K562 (cell line): ENCODE results near the gene CLCN4. TPM values are rescaled to one million over a fixed set of nuclear protein-coding genes. Genes with fewer than 3 reads are reported as not detected.
A peak's percentile ranks its signal among the peaks of the same experiment; 100 is the strongest.

Source experiments
- BRCA1 ChIP-seq, 2 experiments: fragments of 450-650 bp in 1 of 2; sonication (generic) in 1 of 2; formaldehyde crosslinking in 1 of 2; IDR thresholded peaks; 2 replicates each; pipeline versions ENCODE4 v1.5.0 to v1.6.1; 2017 to 2020; ENCODE audit warnings: mild to moderate bottlenecking in 1 of 2, missing genetic modification reagents in 1 of 2
- CSDE1 ChIP-seq, 2 experiments: fragments of 450-650 bp; IDR thresholded peaks; 2 replicates each; pipeline ENCODE4 v1.6.1; 2016; ENCODE audit warnings: mild to moderate bottlenecking in 1 of 2
- DDX20 ChIP-seq: fragments of 450-650 bp; IDR thresholded peaks from 2 replicates; pipeline ENCODE4 v1.6.1; 2016; ENCODE audit warnings: missing genetic modification characterization, low read depth, mild to moderate bottlenecking, missing compliant biosample characterization, moderate library complexity
- EP300 ChIP-seq: IDR thresholded peaks from 2 replicates; pipeline ENCODE4 v1.6.1; 2012; ENCODE audit warnings: low read length, improper control_type of control experiment
- FOXP1 ChIP-seq: sonication (generic); formaldehyde crosslinking; IDR thresholded peaks from 2 replicates; pipeline ENCODE4 v1.8.0; 2022; ENCODE audit warnings: mild to moderate bottlenecking, missing genetic modification reagents
- GATA2 ChIP-seq: sonication (generic); formaldehyde crosslinking; IDR thresholded peaks from 2 replicates; pipeline ENCODE4 v1.4.0; 2020; ENCODE audit warnings: mild to moderate bottlenecking, missing genetic modification reagents
- HDAC3 ChIP-seq: fragments of 450-650 bp; IDR thresholded peaks from 2 replicates; pipeline ENCODE4 v1.6.1; 2018; ENCODE audit warnings: borderline replicate concordance, mild to moderate bottlenecking, moderate library complexity; ENCODE audit not compliant: partially characterized antibody
- HOXB6 ChIP-seq: fragments of 250-450 bp; sonication (Bioruptor Pico); IDR thresholded peaks from 2 replicates; pipeline ENCODE4 v1.5.1; 2022; ENCODE audit warnings: mild to moderate bottlenecking, borderline replicate concordance
- HSF4 ChIP-seq: fragments of 250-450 bp; sonication (Bioruptor Pico); IDR thresholded peaks from 2 replicates; pipeline ENCODE4 v2.1.2; 2022; ENCODE audit warnings: mild to moderate bottlenecking, moderate library complexity, borderline replicate concordance
- JUND ChIP-seq, 2 experiments: IDR thresholded peaks; 2 replicates in 1 of 2; 3 replicates in 1 of 2; pipeline ENCODE4 v1.6.1; 2011; ENCODE audit warnings: borderline replicate concordance in 2 of 2, low read depth in 2 of 2, low read length in 2 of 2, improper control_type of control experiment in 1 of 2, missing biosample characterization in 1 of 2, missing genetic modification characterization in 1 of 2, missing genetic modification reagents in 1 of 2
- L3MBTL2 ChIP-seq: fragments of 450-650 bp; IDR thresholded peaks from 2 replicates; pipeline ENCODE4 v1.6.1; 2016; ENCODE audit warnings: mild to moderate bottlenecking, moderate library complexity
- MAFG ChIP-seq: fragments of 450-650 bp; conservative IDR thresholded peaks from 2 replicates; pipeline ENCODE4 v1.6.1; 2016; ENCODE audit warnings: missing genetic modification characterization, missing compliant biosample characterization
- MTA2 ChIP-seq: fragments of 450-650 bp; IDR thresholded peaks from 2 replicates; pipeline ENCODE4 v1.6.1; 2016; ENCODE audit warnings: low read depth
- MTA3 ChIP-seq: fragments of 450-650 bp; formaldehyde crosslinking; IDR thresholded peaks from 2 replicates; pipeline ENCODE4 v1.6.1; 2017; ENCODE audit warnings: mild to moderate bottlenecking, borderline replicate concordance
- POLR2AphosphoS5 ChIP-seq: IDR thresholded peaks from 2 replicates; pipeline ENCODE4 v1.6.1; 2011; ENCODE audit warnings: mild to moderate bottlenecking, low read depth, low read length, moderate library complexity; ENCODE audit not compliant: control insufficient read depth, insufficient read depth
- PURB ChIP-seq: sonication (generic); formaldehyde crosslinking; IDR thresholded peaks from 2 replicates; pipeline ENCODE4 v1.9.0; 2021; ENCODE audit warnings: low read depth, mild to moderate bottlenecking, missing genetic modification reagents
- ZNF212 ChIP-seq: fragments of 450-650 bp; formaldehyde crosslinking; IDR thresholded peaks from 2 replicates; pipeline ENCODE4 v1.4.0; 2020; ENCODE audit warnings: mild to moderate bottlenecking
- ZNF431 ChIP-seq: sonication (generic); formaldehyde crosslinking; IDR thresholded peaks from 2 replicates; pipeline ENCODE4 v1.8.0; 2022; ENCODE audit warnings: mild to moderate bottlenecking, missing genetic modification reagents
- ZNF707 ChIP-seq: fragments of 250-450 bp; sonication (Bioruptor Pico); conservative IDR thresholded peaks from 2 replicates; pipeline ENCODE4 v1.8.0; 2022; ENCODE audit warnings: inconsistent platforms, mild to moderate bottlenecking, moderate library complexity
- ZNF830 ChIP-seq: fragments of 250-450 bp; sonication (Bioruptor Pico); IDR thresholded peaks from 2 replicates; pipeline ENCODE4 v1.5.0; 2021; ENCODE audit warnings: mild to moderate bottlenecking
- polyA plus RNA-seq, 8 experiments: library from polyadenylated mRNA; depleted of rRNA in 4 of 8; stranded (reverse) in 5 of 8; unstranded in 3 of 8; fragments of >200 nt; fragmentation: Nextera tagmentation in 2 of 8; fragmentation: Illumina TruSeq in 1 of 8; extraction: Ambion mirVana in 2 of 8; extraction: Trizol in 1 of 8; gene quantifications; 2 replicates each; pipeline versions ENCODE4 v1.2.1 to v1.2.3, GENCODE V29; 2011 to 2014; ENCODE audit warnings: inconsistent platforms in 1 of 8, missing spikeins in 1 of 8
- total RNA-seq, 7 experiments: library from RNA; depleted of rRNA in 6 of 7; stranded (reverse); fragments of >200 nt in 6 of 7; fragmentation: Illumina TruSeq in 2 of 7; extraction: Trizol in 2 of 7; gene quantifications; 2 replicates each; pipeline versions ENCODE4 v1.2.1 to v1.2.3, GENCODE V29; 2011 to 2021; ENCODE audit warnings: low replicate concordance in 1 of 7
- TF ChIP-seq, protein P1 (sequence below): sonication (generic); formaldehyde crosslinking; IDR thresholded peaks from 2 replicates; pipeline ENCODE4 v1.8.0; 2022; ENCODE audit warnings: mild to moderate bottlenecking, missing genetic modification reagents
- TF ChIP-seq, protein P2 (sequence below): sonication (generic); formaldehyde crosslinking; IDR thresholded peaks from 2 replicates; pipeline ENCODE4 v1.9.0; 2022; ENCODE audit warnings: mild to moderate bottlenecking, missing genetic modification reagents
- TF ChIP-seq, protein P3 (sequence below), 2 experiments: fragments of 450-650 bp in 1 of 2; sonication (generic) in 1 of 2; formaldehyde crosslinking in 1 of 2; IDR thresholded peaks in 1 of 2; conservative IDR thresholded peaks in 1 of 2; 2 replicates each; pipeline versions ENCODE4 v1.6.1 to v1.8.1; 2016 to 2023; ENCODE audit warnings: mild to moderate bottlenecking in 2 of 2, moderate library complexity in 2 of 2, inconsistent platforms in 1 of 2, missing genetic modification reagents in 1 of 2
- TF ChIP-seq, protein P4 (sequence below): sonication (generic); formaldehyde crosslinking; IDR thresholded peaks from 2 replicates; pipeline ENCODE4 v1.8.0; 2022; ENCODE audit warnings: mild to moderate bottlenecking, missing genetic modification reagents, borderline replicate concordance

The CLCN4 gene
- total and polyA plus RNA-seq, 9 of the 15 experiments (the other 6 are each of a cell fraction or from before 2014, with no cell fraction given): 0.03 to 0.24 (median 0.10) TPM; not detected in 1

DNA sequence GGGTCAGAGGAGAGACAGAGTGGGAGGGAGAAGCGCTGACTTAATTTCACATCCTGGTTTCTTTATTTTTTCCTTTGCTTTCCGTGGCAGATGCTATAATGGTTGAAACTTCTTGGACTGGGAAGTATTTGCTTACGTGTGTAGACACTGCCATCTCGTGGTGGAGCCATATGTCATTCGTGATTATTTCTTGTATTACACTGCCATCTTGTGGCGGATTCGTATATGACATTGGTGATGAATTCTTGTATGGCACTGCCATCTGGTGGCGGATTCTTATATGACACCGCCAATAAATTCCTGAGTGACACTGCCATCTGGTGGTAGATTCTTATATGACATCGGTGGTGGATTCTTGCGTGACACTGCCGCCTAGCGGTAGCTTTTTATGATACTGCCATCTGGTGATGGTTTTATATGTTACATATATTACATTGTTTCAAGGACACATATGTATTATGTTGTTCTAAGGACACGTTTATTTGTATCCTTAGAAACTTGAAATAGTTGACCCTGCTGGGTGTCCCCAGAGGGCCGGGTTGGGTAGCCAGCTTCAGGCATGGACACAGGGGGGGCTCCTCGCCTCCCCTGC is 37.3 kb upstream of the CLCN4 start (continued):
- no peak for TF ChIP-seq CSDE1 (IDR thresholded peaks at IDR 0.05)
- no peak for TF ChIP-seq MAFG (tag)
- TF ChIP-seq PURB (CRISPR knock-in tag): no peak
- peak; percentile 39; the same call in 1 of the 2 replicates for TF ChIP-seq ZNF431
- TF ChIP-seq HSF4 (CRISPR knock-in tag): no peak
- TF ChIP-seq, protein P1, sequence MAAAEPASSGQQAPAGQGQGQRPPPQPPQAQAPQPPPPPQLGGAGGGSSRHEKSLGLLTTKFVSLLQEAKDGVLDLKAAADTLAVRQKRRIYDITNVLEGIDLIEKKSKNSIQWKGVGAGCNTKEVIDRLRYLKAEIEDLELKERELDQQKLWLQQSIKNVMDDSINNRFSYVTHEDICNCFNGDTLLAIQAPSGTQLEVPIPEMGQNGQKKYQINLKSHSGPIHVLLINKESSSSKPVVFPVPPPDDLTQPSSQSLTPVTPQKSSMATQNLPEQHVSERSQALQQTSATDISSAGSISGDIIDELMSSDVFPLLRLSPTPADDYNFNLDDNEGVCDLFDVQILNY (CRISPR knock-in tag): no peak
- TF ChIP-seq GATA2: no peak
- no peak for TF ChIP-seq BRCA1 (IDR thresholded peaks at IDR 0.05)
- no peak for TF ChIP-seq BRCA1 (CRISPR knock-in tag; IDR thresholded peaks at IDR 0.05)
- TF ChIP-seq, protein P2, sequence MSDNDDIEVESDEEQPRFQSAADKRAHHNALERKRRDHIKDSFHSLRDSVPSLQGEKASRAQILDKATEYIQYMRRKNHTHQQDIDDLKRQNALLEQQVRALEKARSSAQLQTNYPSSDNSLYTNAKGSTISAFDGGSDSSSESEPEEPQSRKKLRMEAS (CRISPR knock-in tag): no peak
- TF ChIP-seq HDAC3: peak; percentile 21
- no peak for TF ChIP-seq ZNF830 (CRISPR knock-in tag)
- no peak for TF ChIP-seq MTA2
- TF ChIP-seq, protein P3, sequence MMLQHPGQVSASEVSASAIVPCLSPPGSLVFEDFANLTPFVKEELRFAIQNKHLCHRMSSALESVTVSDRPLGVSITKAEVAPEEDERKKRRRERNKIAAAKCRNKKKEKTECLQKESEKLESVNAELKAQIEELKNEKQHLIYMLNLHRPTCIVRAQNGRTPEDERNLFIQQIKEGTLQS (IDR thresholded peaks at IDR 0.05): peak; percentile 31; the same call in 1 of the 2 replicates
- TF ChIP-seq, protein P3 (CRISPR knock-in tag; conservative IDR thresholded peaks at IDR 0.05): peak; percentile 58; the same call in 1 of the 2 replicates
- TF ChIP-seq, protein P4, sequence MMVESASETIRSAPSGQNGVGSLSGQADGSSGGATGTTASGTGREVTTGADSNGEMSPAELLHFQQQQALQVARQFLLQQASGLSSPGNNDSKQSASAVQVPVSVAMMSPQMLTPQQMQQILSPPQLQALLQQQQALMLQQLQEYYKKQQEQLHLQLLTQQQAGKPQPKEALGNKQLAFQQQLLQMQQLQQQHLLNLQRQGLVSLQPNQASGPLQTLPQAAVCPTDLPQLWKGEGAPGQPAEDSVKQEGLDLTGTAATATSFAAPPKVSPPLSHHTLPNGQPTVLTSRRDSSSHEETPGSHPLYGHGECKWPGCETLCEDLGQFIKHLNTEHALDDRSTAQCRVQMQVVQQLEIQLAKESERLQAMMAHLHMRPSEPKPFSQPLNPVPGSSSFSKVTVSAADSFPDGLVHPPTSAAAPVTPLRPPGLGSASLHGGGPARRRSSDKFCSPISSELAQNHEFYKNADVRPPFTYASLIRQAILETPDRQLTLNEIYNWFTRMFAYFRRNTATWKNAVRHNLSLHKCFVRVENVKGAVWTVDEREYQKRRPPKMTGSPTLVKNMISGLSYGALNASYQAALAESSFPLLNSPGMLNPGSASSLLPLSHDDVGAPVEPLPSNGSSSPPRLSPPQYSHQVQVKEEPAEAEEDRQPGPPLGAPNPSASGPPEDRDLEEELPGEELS (CRISPR knock-in tag): 0 out of 2 replicates have a peak, but pooled peaks have one; percentile 28
- no peak for TF ChIP-seq L3MBTL2
- no peak for TF ChIP-seq ZNF212
- TF ChIP-seq MTA3: peak; percentile 59
- no peak for TF ChIP-seq ZNF707 (CRISPR knock-in tag)
- no peak for TF ChIP-seq DDX20
- TF ChIP-seq FOXP1 (CRISPR knock-in tag): 0 out of 2 replicates have a peak, but pooled peaks have one; percentile 51
- peak; percentile 62; the same call in 1 of the 2 replicates for TF ChIP-seq JUND (IDR thresholded peaks at IDR 0.05; ENCODE audit: borderline replicate concordance, low read depth, low read length)
- no peak for TF ChIP-seq JUND (tag; IDR thresholded peaks at IDR 0.05; ENCODE audit: borderline replicate concordance, low read depth, low read length)
- peak; percentile 69; the same call in 1 of the 2 replicates for TF ChIP-seq EP300
- TF ChIP-seq POLR2AphosphoS5: peak; percentile 63; the same call in 1 of the 2 replicates
- no peak for TF ChIP-seq HOXB6 (CRISPR knock-in tag)
